ENCODE results near the gene TM9SF3.

Gene TM9SF3

GRCh38 chr10:96586419-96587263 is at the start of gene TM9SF3:
TSS of gene TM9SF3 (minus strand) at chr10:96587012. CDS start at chr10:96586835, 177 bp downstream.
- peak; percentile 46 for DNase-seq

- DNase-seq, result no peak
Observed at GRCh38 chr10:96636551-96636950, 49.7 kb upstream of the TM9SF3 start.

- no peak for DNase-seq
Observed at GRCh38 chr10:96632974-96633710, 46.3 kb upstream of the TM9SF3 start.

- DNase-seq, result no peak
Observed at GRCh38 chr10:96627292-96627691, 40.5 kb upstream of the TM9SF3 start.

- no peak for DNase-seq
Observed at GRCh38 chr10:96626795-96627194, 40.0 kb upstream of the TM9SF3 start.

- no peak for DNase-seq
Observed at GRCh38 chr10:96625173-96625572, 38.4 kb upstream of the TM9SF3 start.

GRCh38 chr10:96622013-96622787 is 35.4 kb upstream of the TM9SF3 start:
- DNase-seq, result no peak

- DNase-seq, result no peak
Observed at GRCh38 chr10:96619796-96620773, 33.3 kb upstream of the TM9SF3 start.

GRCh38 chr10:96619120-96619519 is 32.3 kb upstream of the TM9SF3 start:
- no peak for DNase-seq

GRCh38 chr10:96618653-96619052 is 31.8 kb upstream of the TM9SF3 start:
- DNase-seq, result no peak

- no peak for DNase-seq
Observed at GRCh38 chr10:96616961-96617360, 30.1 kb upstream of the TM9SF3 start.

- DNase-seq, result peak; percentile 83
Observed at GRCh38 chr10:96614515-96614914, 27.7 kb upstream of the TM9SF3 start.

- no peak for DNase-seq
Observed at GRCh38 chr10:96613576-96613975, 26.8 kb upstream of the TM9SF3 start.

GRCh38 chr10:96612055-96612830 is 25.4 kb upstream of the TM9SF3 start:
- DNase-seq, result no peak

- no peak for DNase-seq
Observed at GRCh38 chr10:96610817-96611216, 24.0 kb upstream of the TM9SF3 start.

- no peak for DNase-seq
Observed at GRCh38 chr10:96609510-96609909, 22.7 kb upstream of the TM9SF3 start.

- DNase-seq, result no peak
Observed at GRCh38 chr10:96608805-96609204, 22.0 kb upstream of the TM9SF3 start.

- DNase-seq, result no peak
Observed at GRCh38 chr10:96608262-96608661, 21.4 kb upstream of the TM9SF3 start.

GRCh38 chr10:96606946-96607345 is 20.1 kb upstream of the TM9SF3 start:
- DNase-seq, result no peak

GRCh38 chr10:96606216-96606615 is 19.4 kb upstream of the TM9SF3 start:
- no peak for DNase-seq

GRCh38 chr10:96600337-96600736 is 13.5 kb upstream of the TM9SF3 start:
- DNase-seq, result no peak
